Mesodermal cell (in vitro differentiated cells): ENCODE results near the gene ACTR1A.
"Not testable (repeated sequence)": the region's sequence is repeated elsewhere in the genome, so short reads cannot be mapped to it uniquely, and the experiment has no call there.

Source experiments
- H3K27ac ChIP-seq: 2 replicates; pipeline ENCODE4 v1.7.0; 2013; ENCODE audit warnings: mild to moderate bottlenecking, low read depth, low read length, moderate library complexity; ENCODE audit not compliant: severe bottlenecking
- H3K36me3 ChIP-seq: 2 replicates; pipeline ENCODE4 v1.7.1; 2013; ENCODE audit warnings: mild to moderate bottlenecking, low read length, moderate library complexity; ENCODE audit not compliant: control insufficient read depth, insufficient read depth
- H3K4me1 ChIP-seq: one replicate; pipeline ENCODE4 v1.7.1; 2013; ENCODE audit warnings: mild to moderate bottlenecking, low read length; ENCODE audit not compliant: insufficient read depth, control insufficient read depth, poor library complexity, severe bottlenecking
- H3K4me3 ChIP-seq: 2 replicates; pipeline ENCODE4 v1.7.0; 2013; ENCODE audit warnings: low read length, control low read depth, mild to moderate bottlenecking; ENCODE audit not compliant: insufficient read depth, poor library complexity, severe bottlenecking; ENCODE audit errors: extremely low read depth
- H3K9me3 ChIP-seq: 2 replicates; pipeline ENCODE4 v1.7.1; 2013; ENCODE audit warnings: mild to moderate bottlenecking, low read length, moderate library complexity; ENCODE audit not compliant: control insufficient read depth
- WGBS, 2 experiments: methylation state at CpG; one replicate each; pipeline ENCODE4 v1.1.5; 2013; ENCODE audit warnings: missing lambda C conversion rate in 2 of 2; ENCODE audit not compliant: insufficient coverage in 2 of 2; 5-methylcytosine and 5-hydroxymethylcytosine counted together

The ACTR1A gene

DNA sequence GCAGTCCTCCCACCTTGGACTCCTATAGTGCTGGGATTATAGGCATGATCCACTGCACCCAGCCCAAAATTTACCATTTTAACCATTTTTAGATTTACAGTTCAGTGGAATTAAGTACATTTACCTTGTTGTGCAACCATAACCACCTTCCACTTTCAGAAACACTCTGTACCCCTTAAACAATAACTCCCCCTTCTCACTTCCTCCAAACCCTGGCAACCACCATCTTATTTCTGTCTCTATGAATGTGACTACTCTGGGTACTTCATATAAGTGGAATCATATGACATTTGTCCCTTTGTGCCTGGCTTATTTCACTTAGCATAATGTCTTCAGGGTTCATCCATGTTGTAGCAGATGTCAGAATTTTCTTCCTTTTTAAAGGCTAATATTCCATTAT lies 34.9 kb upstream of the ACTR1A start:
- H3K9me3 ChIP-seq, result no peaks in the 10 kb centered on the region
- peaks cover 15% of the 10 kb centered on the region for H3K36me3 ChIP-seq
- H3K4me1 ChIP-seq, result no peaks in the 10 kb centered on the region
- no peak overlapping the region for H3K27ac ChIP-seq
- H3K4me3 ChIP-seq, result no peak overlapping the region

DNA sequence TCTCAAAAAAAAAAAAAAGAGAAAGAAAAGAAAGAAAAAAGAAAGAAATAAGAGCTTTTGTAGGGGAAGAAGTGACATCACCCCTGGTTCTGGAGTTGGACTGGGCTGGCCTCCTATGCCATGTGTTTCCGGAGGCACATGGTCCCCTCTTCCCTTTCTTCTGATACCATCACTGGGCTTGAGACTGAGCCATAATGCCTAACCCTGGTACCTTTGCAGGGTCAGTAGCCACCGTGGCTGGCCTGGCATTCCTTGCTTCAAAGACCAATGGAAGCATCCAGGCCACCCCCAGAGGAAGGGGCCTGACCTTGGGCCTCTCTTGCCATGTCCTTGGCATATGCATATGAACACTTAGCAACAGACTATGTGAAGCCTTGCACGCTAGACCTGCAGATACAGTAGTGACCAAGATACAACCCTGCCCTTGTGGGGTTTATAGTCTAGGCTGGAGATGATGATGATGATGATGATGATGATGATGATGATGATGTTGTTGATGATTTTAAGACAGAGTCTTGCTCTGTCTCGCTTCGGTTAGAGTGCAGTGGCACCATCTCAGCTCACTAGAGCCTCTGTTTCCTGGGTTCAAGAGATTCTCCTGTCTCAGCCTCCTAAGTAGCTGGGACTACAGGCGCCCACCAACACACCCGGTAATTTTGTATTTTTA lies 33.1 kb upstream of the ACTR1A start:
- no peak overlapping the region for H3K4me3 ChIP-seq
- peaks cover 22% of the 10 kb centered on the region for H3K36me3 ChIP-seq
- H3K27ac ChIP-seq, result no peak overlapping the region
- H3K9me3 ChIP-seq, result no peaks in the 10 kb centered on the region
- 98 to 100% methylated on average over 5 to 6 of the region's 7 CpGs for WGBS, 2 experiments
- H3K4me1 ChIP-seq, result no peaks in the 10 kb centered on the region

DNA sequence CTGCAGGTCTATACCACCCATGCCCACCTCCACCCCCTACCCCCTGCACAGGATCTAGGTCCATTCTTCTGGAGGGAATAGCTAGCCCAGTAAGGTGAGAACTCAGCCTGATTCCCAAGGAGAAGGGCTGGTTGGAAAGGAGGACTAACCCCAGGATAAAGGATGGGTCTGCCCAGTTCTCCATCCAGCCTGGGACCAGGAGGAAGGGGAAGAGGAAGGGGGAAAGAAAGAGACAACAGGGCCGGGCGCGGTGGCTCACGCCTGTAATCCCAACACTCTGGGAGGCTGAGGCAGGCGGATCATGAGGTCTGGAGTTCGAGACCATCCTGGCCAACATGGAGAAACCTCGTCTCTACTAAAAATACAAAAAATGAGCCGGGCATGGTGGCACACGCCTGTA lies 32.5 kb upstream of the ACTR1A start:
- not testable (repeated sequence) for H3K4me1 ChIP-seq, H3K4me3 ChIP-seq, H3K9me3 ChIP-seq, H3K27ac ChIP-seq
- WGBS, 2 experiments, result 97 to 98% methylated on average over 8 to 9 of the region's 9 CpGs
- H3K36me3 ChIP-seq, result peaks cover 25% of the 10 kb centered on the region

DNA sequence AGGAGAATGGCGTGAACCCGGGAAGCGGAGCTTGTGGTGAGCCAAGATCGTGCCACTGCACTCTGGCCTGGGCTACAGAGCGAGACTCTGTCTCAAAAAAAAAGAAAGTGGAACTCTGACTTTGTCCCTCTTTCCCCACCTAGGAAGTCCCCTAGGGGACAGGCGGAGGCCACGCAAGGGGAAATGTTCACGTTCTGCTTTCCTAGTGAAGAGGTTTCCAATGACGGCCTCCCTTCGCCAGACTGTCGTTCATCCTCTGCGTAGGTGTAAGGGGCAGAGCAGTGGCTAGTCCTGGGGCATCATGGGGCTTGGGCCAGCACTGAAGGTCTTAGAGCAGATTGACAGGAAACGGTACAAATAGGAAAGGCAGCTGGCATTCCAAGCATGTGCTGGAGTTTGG lies 31.8 kb upstream of the ACTR1A start:
- no peaks in the 10 kb centered on the region for H3K4me1 ChIP-seq
- peaks cover 28% of the 10 kb centered on the region for H3K36me3 ChIP-seq
- no peak overlapping the region for H3K4me3 ChIP-seq
- H3K27ac ChIP-seq, result no peak overlapping the region
- no peaks in the 10 kb centered on the region for H3K9me3 ChIP-seq
- WGBS, 2 experiments, result 87 to 93% methylated on average over 12 to 13 of the region's 13 CpGs

DNA sequence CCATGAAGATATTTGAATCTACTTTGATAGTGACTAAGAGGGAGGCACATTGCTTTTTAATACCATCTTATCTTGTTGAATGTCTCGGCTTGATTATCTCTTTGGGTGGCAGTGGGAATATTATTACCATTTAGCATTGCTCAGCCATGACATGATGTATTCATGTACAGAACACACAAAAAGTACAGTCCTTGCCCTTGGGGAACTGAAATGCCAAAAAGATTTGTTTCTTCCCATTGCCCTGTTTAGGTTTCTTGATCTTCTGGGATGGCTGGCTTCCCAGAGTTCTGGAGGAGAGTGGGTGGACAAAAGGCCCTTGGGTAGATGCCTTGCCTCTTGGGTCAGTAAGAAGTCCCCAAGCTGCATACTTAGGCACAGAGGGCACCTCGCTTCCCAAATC lies 25.0 kb upstream of the ACTR1A start:
- 100% methylated on average over 1 of the region's 2 CpGs for WGBS, 2 experiments
- Histone ChIP-seq H3K27ac (no peak overlapping the region), H3K4me1 (no peaks in the 10 kb centered on the region), H3K4me3 (no peak overlapping the region), H3K9me3 (no peaks in the 10 kb centered on the region), H3K36me3 (peaks cover 72% of the 10 kb centered on the region)

DNA sequence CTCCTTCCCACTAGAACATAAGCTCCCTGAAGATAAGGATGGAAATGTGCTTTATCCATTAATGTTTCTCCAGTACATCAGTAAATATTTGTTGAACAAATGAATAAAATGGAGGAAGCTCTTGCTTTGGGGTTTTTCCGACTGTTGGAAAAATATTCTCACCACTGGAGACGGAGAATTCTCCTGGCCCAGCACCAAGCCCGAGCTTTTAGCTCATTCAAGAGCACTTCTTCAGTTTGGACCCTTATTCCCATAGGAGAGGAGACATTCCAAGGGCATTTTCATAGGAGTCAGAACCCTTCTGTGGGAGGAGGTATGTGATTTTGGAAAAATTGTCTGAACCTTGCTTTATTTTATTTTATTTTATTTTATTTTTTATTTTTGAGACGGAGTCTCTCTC lies 22.2 kb upstream of the ACTR1A start:
- 100% methylated on average over 1 to 2 of the region's 4 CpGs for WGBS, 2 experiments
- Histone ChIP-seq H3K4me3 (no peak overlapping the region), H3K4me1 (no peaks in the 10 kb centered on the region), H3K9me3 (no peaks in the 10 kb centered on the region), H3K36me3 (peaks cover 68% of the 10 kb centered on the region), H3K27ac (no peak overlapping the region)

DNA sequence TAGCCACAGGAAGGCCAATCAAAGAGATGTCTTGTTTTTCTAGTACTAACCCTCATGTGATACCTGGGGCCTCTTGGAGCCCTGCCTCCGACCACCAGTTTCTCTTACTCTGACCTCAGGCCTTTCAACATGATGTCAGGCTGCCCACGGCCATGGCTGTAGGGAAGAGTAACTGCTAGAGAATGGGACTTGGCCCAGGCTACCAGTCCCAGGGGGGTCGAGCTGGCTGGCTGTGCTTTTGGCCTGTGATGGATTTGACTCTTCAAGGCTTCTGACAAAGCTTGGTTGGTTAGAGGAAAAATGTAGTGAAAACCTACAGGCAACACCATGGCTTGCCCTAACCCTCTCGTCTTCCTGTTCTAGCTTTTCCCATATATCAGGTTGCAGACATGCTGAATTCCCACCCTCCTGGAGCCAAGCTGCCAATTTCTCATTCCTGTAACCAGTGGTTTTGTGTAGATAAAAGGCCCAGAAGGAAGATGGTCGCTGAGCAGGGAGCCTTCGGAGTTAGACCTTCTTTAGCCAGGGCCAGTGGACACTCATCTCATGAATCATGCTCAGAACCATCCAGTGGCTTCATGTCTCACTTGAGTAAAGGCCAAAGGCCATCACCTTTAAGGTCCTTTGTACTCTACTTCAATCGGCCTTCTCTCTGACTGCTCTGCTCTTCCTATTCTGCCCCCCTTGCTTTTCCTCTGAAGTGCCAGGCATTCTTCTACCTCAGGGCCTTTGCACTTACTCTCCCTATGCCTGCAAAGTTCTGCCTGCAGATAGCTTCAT lies 20.9 kb upstream of the ACTR1A start:
- no peak overlapping the region for H3K27ac ChIP-seq
- no peak overlapping the region for H3K4me3 ChIP-seq
- H3K9me3 ChIP-seq, result no peaks in the 10 kb centered on the region
- peaks cover 67% of the 10 kb centered on the region for H3K36me3 ChIP-seq
- WGBS, 2 experiments, result 87 to 89% methylated on average over 5 of the region's 7 CpGs
- peaks cover under 1% of the 10 kb centered on the region for H3K4me1 ChIP-seq

DNA sequence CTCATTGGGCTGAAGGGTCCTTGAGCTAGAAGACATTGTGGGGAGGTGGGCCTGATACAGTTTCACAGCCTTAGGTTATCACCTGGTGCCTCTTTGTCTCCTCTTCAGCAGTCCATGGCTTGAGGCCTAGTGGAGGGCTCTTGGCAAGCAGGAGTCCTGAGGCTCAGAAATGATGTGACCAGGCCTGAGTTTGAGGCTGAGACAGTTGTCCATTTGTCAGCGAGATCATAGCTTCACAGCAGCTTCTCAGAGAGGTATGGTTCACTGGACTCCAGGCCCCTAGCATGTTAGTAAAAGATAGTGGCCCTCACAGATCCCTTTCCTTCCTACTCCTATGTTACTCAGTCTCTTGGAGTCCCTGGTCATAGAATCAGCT lies 20.4 kb upstream of the ACTR1A start:
- no peak overlapping the region for H3K27ac ChIP-seq
- peaks cover 6% of the 10 kb centered on the region for H3K4me1 ChIP-seq
- WGBS, 2 experiments, result 100% methylated on average over 1 of the region's 1 CpG
- H3K36me3 ChIP-seq, result peaks cover 70% of the 10 kb centered on the region
- no peak overlapping the region for H3K4me3 ChIP-seq
- H3K9me3 ChIP-seq, result no peaks in the 10 kb centered on the region

DNA sequence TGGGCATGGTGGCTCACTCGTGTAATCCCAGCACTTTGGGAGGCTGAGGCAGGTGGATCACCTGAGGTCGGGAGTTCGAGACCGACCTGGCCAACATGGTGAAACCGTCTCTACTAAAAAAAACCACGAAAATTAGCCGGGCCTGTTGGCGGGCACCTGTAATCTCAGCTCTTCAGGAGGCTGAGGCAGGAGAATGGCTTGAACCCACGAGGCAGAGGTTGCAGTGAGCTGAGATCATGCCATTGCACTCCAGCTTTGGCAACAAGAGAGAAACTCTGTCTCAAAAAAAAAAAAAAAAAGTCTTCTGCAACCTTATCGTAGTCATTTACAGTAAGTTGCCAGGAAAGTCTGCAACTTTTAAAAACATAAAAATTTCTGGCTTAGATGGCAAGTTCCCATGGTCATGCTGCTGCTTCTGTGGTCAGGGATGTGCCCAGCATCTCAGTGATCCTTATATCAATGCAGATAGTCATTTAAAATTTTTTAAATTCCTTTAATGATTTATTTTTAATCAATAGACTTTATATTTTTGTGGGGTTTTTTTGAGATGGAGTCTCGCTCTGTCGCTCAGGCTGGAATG lies 16.8 kb upstream of the ACTR1A start:
- WGBS, 2 experiments, result 94 to 97% methylated on average over 9 to 10 of the region's 12 CpGs
- Histone ChIP-seq H3K9me3 (no peaks in the 10 kb centered on the region), H3K27ac (no peak overlapping the region), H3K4me1 (peaks cover 8% of the 10 kb centered on the region), H3K4me3 (no peak overlapping the region), H3K36me3 (peaks cover 60% of the 10 kb centered on the region)

DNA sequence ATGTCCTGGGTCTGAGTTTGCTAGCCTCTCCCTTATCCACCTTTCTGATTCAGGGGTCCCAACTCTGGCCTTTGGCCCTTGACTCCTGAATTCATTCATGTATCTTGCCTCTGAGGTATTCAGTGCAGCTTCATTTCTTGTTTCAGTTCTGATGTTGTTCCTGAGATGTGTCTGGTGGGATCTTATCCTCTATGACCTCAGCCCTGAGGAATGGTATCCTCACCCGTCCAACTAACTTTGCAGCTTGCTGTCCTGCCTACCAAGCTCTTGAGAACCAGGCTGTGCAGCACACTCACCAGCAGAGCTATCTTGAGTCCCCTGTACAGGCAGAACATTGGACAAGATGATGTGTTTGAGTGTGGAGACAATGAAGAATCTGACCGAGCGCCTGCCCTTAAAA lies 15.0 kb upstream of the ACTR1A start:
- WGBS, 2 experiments, result 100% methylated on average over 2 of the region's 3 CpGs
- peaks cover 64% of the 10 kb centered on the region for H3K36me3 ChIP-seq

DNA sequence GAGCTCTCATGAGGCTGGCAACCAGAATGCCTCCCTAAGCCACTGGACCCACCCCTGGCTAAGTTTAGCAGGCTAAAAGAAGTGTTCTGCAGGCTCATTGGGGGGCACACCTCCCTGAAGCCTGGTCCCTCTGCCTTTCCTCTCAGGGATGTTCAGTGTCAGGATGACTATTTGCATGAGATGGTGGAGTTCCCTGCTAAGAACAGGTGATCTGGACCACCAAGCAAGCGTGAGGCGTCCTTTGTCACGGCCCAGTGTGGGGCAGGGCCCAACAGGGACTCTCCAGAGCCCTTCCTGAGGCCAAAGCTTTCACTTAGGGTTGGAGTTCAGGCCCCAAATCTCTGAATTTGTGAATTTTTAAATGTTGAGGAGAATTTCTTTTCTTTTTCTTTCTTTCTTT lies 13.2 kb upstream of the ACTR1A start:
- Histone ChIP-seq H3K9me3 (no peaks in the 10 kb centered on the region), H3K4me1 (peaks cover 8% of the 10 kb centered on the region), H3K27ac (no peak overlapping the region), H3K4me3 (no peak overlapping the region), H3K36me3 (peaks cover 65% of the 10 kb centered on the region)
- 100% methylated on average over 1 to 3 of the region's 3 CpGs for WGBS, 2 experiments

More for the DNA sequence above, 15.0 kb upstream of the ACTR1A start:
- Histone ChIP-seq H3K9me3 (no peaks in the 10 kb centered on the region), H3K4me3 (no peak overlapping the region), H3K4me1 (peaks cover 8% of the 10 kb centered on the region), H3K27ac (peak overlapping the region; percentile 87)
